OCI-LY1 (cell line): Measurements from ENCODE around the gene SCLY.
"Not testable (repeated sequence)": the region's sequence is repeated elsewhere in the genome, so short reads cannot be mapped to it uniquely, and the experiment has no call there.

Experiments
- CTCF ChIP-seq: fragments of 200-600 bp; sonication (generic), shearing (Covaris generic); IDR thresholded peaks from 2 replicates; pipeline ENCODE4 v1.5.1; 2017; ENCODE audit warnings: mild to moderate bottlenecking, antibody characterized with exemption, low read length, moderate library complexity, mixed read lengths
- EZH2 ChIP-seq: fragments of 200-600 bp; sonication (generic), shearing (Covaris generic); IDR thresholded peaks from 2 replicates; pipeline ENCODE4 v1.8.0; 2017; ENCODE audit warnings: borderline replicate concordance, mixed run types, mild to moderate bottlenecking, antibody characterized with exemption, low read length, moderate library complexity, mixed read lengths

GRCh38 chr2:238066718-238067117 lies 5.9 kb downstream of the SCLY start:
- not testable (repeated sequence) for TF ChIP-seq CTCF, EZH2
